ENCODE results near the gene RUSF1. TPM values are rescaled to one million over a fixed set of nuclear protein-coding genes. Genes with fewer than 3 reads are reported as not detected.

RUSF1 gene
- total RNA-seq, 1 donor from 2014 or later, result 48.7 TPM

GRCh38 chr16:31501226-31501965 is 6.8 kb downstream of the RUSF1 start:
- Mint-ChIP-seq H3K4me3 (ENCODE audit: unreplicated experiment) (no peak overlapping the region), H3K36me3 (ENCODE audit: unreplicated experiment) (no peaks in the 10 kb centered on the region), H3K4me1 (ENCODE audit: low read depth, unreplicated experiment) (no peaks in the 10 kb centered on the region), H3K27me3 (ENCODE audit: unreplicated experiment) (peaks cover 3% of the 10 kb centered on the region), H3K27ac (ENCODE audit: unreplicated experiment) (no peak overlapping the region), H3K9me3 (ENCODE audit: unreplicated experiment) (peaks cover 1% of the 10 kb centered on the region)
- TF ChIP-seq, protein P1, sequence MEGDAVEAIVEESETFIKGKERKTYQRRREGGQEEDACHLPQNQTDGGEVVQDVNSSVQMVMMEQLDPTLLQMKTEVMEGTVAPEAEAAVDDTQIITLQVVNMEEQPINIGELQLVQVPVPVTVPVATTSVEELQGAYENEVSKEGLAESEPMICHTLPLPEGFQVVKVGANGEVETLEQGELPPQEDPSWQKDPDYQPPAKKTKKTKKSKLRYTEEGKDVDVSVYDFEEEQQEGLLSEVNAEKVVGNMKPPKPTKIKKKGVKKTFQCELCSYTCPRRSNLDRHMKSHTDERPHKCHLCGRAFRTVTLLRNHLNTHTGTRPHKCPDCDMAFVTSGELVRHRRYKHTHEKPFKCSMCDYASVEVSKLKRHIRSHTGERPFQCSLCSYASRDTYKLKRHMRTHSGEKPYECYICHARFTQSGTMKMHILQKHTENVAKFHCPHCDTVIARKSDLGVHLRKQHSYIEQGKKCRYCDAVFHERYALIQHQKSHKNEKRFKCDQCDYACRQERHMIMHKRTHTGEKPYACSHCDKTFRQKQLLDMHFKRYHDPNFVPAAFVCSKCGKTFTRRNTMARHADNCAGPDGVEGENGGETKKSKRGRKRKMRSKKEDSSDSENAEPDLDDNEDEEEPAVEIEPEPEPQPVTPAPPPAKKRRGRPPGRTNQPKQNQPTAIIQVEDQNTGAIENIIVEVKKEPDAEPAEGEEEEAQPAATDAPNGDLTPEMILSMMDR (IDR thresholded peaks at IDR 0.05; ENCODE audit: partially characterized antibody, unreplicated experiment), result no peak
- no peak for DNase-seq

GRCh38 chr16:31499928-31500327 is 8.3 kb downstream of the RUSF1 start:
- no peak overlapping the region for H3K4me3 Mint-ChIP-seq (ENCODE audit: unreplicated experiment)
- TF ChIP-seq, protein P1 (IDR thresholded peaks at IDR 0.05; ENCODE audit: partially characterized antibody, unreplicated experiment), result no peak
- H3K27me3 Mint-ChIP-seq (ENCODE audit: unreplicated experiment), result peaks cover 3% of the 10 kb centered on the region
- peaks cover 1% of the 10 kb centered on the region for H3K9me3 Mint-ChIP-seq (ENCODE audit: unreplicated experiment)
- no peak for DNase-seq
- no peaks in the 10 kb centered on the region for H3K36me3 Mint-ChIP-seq (ENCODE audit: unreplicated experiment)
- H3K27ac Mint-ChIP-seq (ENCODE audit: unreplicated experiment), result no peak overlapping the region
- H3K4me1 Mint-ChIP-seq (ENCODE audit: low read depth, unreplicated experiment), result no peaks in the 10 kb centered on the region

GRCh38 chr16:31498493-31498892 is 9.7 kb downstream of the RUSF1 start:
- peaks cover 3% of the 10 kb centered on the region for H3K27me3 Mint-ChIP-seq (ENCODE audit: unreplicated experiment)
- TF ChIP-seq, protein P1 (IDR thresholded peaks at IDR 0.05; ENCODE audit: partially characterized antibody, unreplicated experiment), result no peak
- H3K27ac Mint-ChIP-seq (ENCODE audit: unreplicated experiment), result no peak overlapping the region
- peaks cover 1% of the 10 kb centered on the region for H3K36me3 Mint-ChIP-seq (ENCODE audit: unreplicated experiment)
- no peak overlapping the region for H3K4me3 Mint-ChIP-seq (ENCODE audit: unreplicated experiment)
- no peaks in the 10 kb centered on the region for H3K4me1 Mint-ChIP-seq (ENCODE audit: low read depth, unreplicated experiment)
- H3K9me3 Mint-ChIP-seq (ENCODE audit: unreplicated experiment), result peaks cover 1% of the 10 kb centered on the region
- no peak for DNase-seq

GRCh38 chr16:31496670-31497069 is 11.5 kb downstream of the RUSF1 start:
- no peak for DNase-seq
- H3K4me3 Mint-ChIP-seq (ENCODE audit: unreplicated experiment), result no peak overlapping the region
- H3K9me3 Mint-ChIP-seq (ENCODE audit: unreplicated experiment), result peaks cover 1% of the 10 kb centered on the region
- no peak overlapping the region for H3K27ac Mint-ChIP-seq (ENCODE audit: unreplicated experiment)
- no peaks in the 10 kb centered on the region for H3K4me1 Mint-ChIP-seq (ENCODE audit: low read depth, unreplicated experiment)
- peaks cover 8% of the 10 kb centered on the region for H3K36me3 Mint-ChIP-seq (ENCODE audit: unreplicated experiment)
- TF ChIP-seq, protein P1 (IDR thresholded peaks at IDR 0.05; ENCODE audit: partially characterized antibody, unreplicated experiment), result no peak
- peaks cover 8% of the 10 kb centered on the region for H3K27me3 Mint-ChIP-seq (ENCODE audit: unreplicated experiment)

DNA sequence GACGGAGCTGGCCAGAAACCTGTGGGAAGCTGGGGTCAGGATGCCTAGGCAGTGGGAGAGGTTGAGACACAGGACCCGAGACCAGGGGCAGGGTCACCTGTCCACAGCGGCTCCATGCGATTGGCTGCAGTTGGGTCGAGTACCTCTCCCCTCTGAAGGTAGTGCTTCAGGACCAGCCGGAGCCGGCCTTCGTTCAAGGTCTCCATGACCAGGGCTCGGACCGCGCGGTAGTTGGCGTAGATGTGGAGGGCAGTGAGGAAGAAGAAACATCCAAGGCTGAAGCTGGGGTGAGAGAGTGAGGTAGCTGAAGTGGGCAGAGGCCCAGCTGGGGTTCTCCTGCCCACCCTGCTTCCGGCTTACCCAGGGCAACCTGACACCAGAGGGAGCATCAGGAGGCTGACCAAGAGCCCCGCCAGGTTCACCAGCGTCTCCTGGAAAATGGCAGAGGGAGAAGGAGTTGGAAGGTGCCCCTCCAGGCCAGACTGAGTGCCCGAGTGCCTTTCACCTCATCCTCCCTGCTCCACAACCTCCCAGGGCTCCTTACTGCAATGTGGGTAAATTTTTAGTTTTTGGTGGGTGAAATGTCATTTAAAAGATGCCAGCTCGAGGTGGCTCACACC is 14.6 kb downstream of the RUSF1 start:
- Mint-ChIP-seq H3K9me3 (ENCODE audit: unreplicated experiment) (peaks cover 6% of the 10 kb centered on the region), H3K4me3 (ENCODE audit: unreplicated experiment) (no peak overlapping the region), H3K27me3 (ENCODE audit: unreplicated experiment) (peaks cover 14% of the 10 kb centered on the region), H3K27ac (ENCODE audit: unreplicated experiment) (no peak overlapping the region), H3K36me3 (ENCODE audit: unreplicated experiment) (peaks cover 19% of the 10 kb centered on the region), H3K4me1 (ENCODE audit: low read depth, unreplicated experiment) (no peaks in the 10 kb centered on the region)
- DNase-seq, result no peak
- TF ChIP-seq, protein P1 (IDR thresholded peaks at IDR 0.05; ENCODE audit: partially characterized antibody, unreplicated experiment), result no peak
